Naive thymus-derived CD4-positive, alpha-beta T cell (primary cell): Measurements from ENCODE around the gene KLK3. TPM values are rescaled to one million over a fixed set of nuclear protein-coding genes. Genes with fewer than 3 reads are reported as not detected.

Experiments
- ATAC-seq: fragments of 150-1000 bp; cut with Tn5 transposase; 2 replicates; pipeline ENCODE4 v1.10.0; 2021; ENCODE audit warnings: mild to moderate bottlenecking, moderate library complexity
- CTCF ChIA-PET: fragments of 350-600 bp; sonication (Branson Sonifier 250); formaldehyde crosslinking; loops from one replicate; lab custom pipeline; 2021; ENCODE audit warnings: antibody characterized with exemption; lab: Charles Lee
- POLR2A ChIA-PET: fragments of 350-600 bp; sonication (Branson Sonifier 250); formaldehyde crosslinking; loops from one replicate; lab custom pipeline; 2021; ENCODE audit warnings: antibody characterized with exemption, inconsistent platforms; lab: Charles Lee
- DNase-seq, 9 donors: peaks; one replicate each; pipeline versions ENCODE4 v3.0.0 to v3.0.0-alpha.2; 2020 to 2022; ENCODE audit warnings: mixed read lengths in 1 of 9
- H3K27ac ChIP-seq: one replicate; pipeline ENCODE4 v1.7.0; 2013; ENCODE audit warnings: mild to moderate bottlenecking, low read depth, low read length, moderate library complexity
- H3K27me3 ChIP-seq, 2 donors: one replicate each; pipeline ENCODE4 v1.7.0; 2013; ENCODE audit warnings: low read length in 2 of 2, mild to moderate bottlenecking in 2 of 2, moderate library complexity in 2 of 2; ENCODE audit not compliant: control insufficient read depth in 2 of 2, insufficient read depth in 2 of 2
- H3K36me3 ChIP-seq, 3 experiments: 1 replicate in 2 of 3; 2 replicates in 1 of 3; pipeline ENCODE4 v1.7.0; 2013; ENCODE audit warnings: low read length in 3 of 3, mild to moderate bottlenecking in 3 of 3, moderate library complexity in 1 of 3; ENCODE audit not compliant: insufficient read depth in 3 of 3, control insufficient read depth in 2 of 3
- H3K4me1 ChIP-seq, 2 donors: one replicate each; pipeline ENCODE4 v1.7.0; 2013; ENCODE audit warnings: low read length in 2 of 2, mild to moderate bottlenecking in 2 of 2, moderate library complexity in 1 of 2; ENCODE audit not compliant: control insufficient read depth in 2 of 2, insufficient read depth in 2 of 2
- H3K4me3 ChIP-seq: 2 replicates; pipeline ENCODE4 v1.7.0; 2013; ENCODE audit warnings: mild to moderate bottlenecking, low read length
- H3K9me3 ChIP-seq, 3 experiments: 1 replicate in 2 of 3; 2 replicates in 1 of 3; pipeline ENCODE4 v1.7.0; 2013; ENCODE audit warnings: low read length in 3 of 3; ENCODE audit not compliant: control insufficient read depth in 2 of 3
- H3K27ac Mint-ChIP-seq, 9 donors: one replicate each; pipeline ENCODE4 v1.8.0; 2020 to 2022; ENCODE audit warnings: mixed read lengths in 9 of 9, mild to moderate bottlenecking in 8 of 9, moderate library complexity in 5 of 9, inconsistent platforms in 2 of 9
- H3K27me3 Mint-ChIP-seq, 5 donors: one replicate each; pipeline ENCODE4 v1.8.0; 2021 to 2022; ENCODE audit warnings: mixed read lengths in 5 of 5, mild to moderate bottlenecking in 1 of 5
- H3K36me3 Mint-ChIP-seq, 5 donors: one replicate each; pipeline ENCODE4 v1.8.0; 2020 to 2022; ENCODE audit warnings: mixed read lengths in 5 of 5, mild to moderate bottlenecking in 3 of 5, inconsistent platforms in 1 of 5
- H3K4me1 Mint-ChIP-seq, 7 donors: one replicate each; pipeline ENCODE4 v1.8.0; 2020 to 2022; ENCODE audit warnings: mixed read lengths in 7 of 7, mild to moderate bottlenecking in 3 of 7, inconsistent platforms in 1 of 7
- H3K4me3 Mint-ChIP-seq, 10 donors: one replicate each; pipeline ENCODE4 v1.8.0; 2020 to 2022; ENCODE audit warnings: mild to moderate bottlenecking in 10 of 10, mixed read lengths in 10 of 10, moderate library complexity in 6 of 10, inconsistent platforms in 2 of 10
- H3K9me3 Mint-ChIP-seq, 11 donors: one replicate each; pipeline ENCODE4 v1.8.0; 2020 to 2022; ENCODE audit warnings: mixed read lengths in 11 of 11, mild to moderate bottlenecking in 4 of 11, inconsistent platforms in 1 of 11, moderate library complexity in 1 of 11
- intact Hi-C, 2 donors: fragments of 100-400 bp; cut with micrococcal nuclease; formaldehyde crosslinking; loops; one replicate each; pipeline ENCODE4 v1.15.1; 2023
- polyA plus RNA-seq, 2 donors: library from polyadenylated mRNA; unstranded; fragments of 300-500 nt; fragmentation: Illumina TruSeq; gene quantifications; one replicate each; pipeline ENCODE4 v1.2.3, GENCODE V29; 2021
- total RNA-seq, 6 experiments: library from RNA in 5 of 6; stranded (reverse) in 5 of 6; gene quantifications; 1 replicate in 5 of 6; 2 replicates in 1 of 6; pipeline ENCODE4 v1.2.3 and lab custom pipeline; 2021 to 2026

Gene KLK3
- total and polyA plus RNA-seq, 7 experiments from 2014 or later: not detected

DNA sequence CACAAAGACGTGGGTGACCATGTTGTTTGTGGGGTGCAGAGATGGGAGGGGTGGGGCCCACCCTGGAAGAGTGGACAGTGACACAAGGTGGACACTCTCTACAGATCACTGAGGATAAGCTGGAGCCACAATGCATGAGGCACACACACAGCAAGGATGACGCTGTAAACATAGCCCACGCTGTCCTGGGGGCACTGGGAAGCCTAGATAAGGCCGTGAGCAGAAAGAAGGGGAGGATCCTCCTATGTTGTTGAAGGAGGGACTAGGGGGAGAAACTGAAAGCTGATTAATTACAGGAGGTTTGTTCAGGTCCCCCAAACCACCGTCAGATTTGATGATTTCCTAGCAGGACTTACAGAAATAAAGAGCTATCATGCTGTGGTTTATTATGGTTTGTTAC, 24.1 kb downstream of the KLK3 start:
- peaks cover 25 to 53% (median 34%) of the 10 kb centered on the region in 5 donors for H3K27me3 Mint-ChIP-seq
- ChIA-PET POLR2A (no interaction called here), CTCF (no interaction called here)

DNA sequence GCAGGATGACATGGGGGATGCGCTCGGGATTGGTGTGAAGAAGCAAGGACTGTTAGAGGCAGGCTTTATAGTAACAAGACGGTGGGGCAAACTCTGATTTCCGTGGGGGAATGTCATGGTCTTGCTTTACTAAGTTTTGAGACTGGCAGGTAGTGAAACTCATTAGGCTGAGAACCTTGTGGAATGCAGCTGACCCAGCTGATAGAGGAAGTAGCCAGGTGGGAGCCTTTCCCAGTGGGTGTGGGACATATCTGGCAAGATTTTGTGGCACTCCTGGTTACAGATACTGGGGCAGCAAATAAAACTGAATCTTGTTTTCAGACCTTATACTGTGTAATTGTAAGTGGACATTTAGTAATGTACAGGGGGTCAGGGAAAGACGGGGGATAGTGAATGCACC, 25.5 kb downstream of the KLK3 start:
- Mint-ChIP-seq H3K4me3 (no peak overlapping the region), H3K9me3 (peaks cover 0 to 2% (median 0%) of the 10 kb centered on the region in 11 donors), H3K36me3 (no peaks in the 10 kb centered on the region), H3K4me1 (peaks cover 0 to 2% (median 0%) of the 10 kb centered on the region in 7 donors), H3K27me3 (peaks cover 26 to 61% (median 36%) of the 10 kb centered on the region in 5 donors), H3K27ac (no peak overlapping the region)
- H3K27ac ChIP-seq: no peak overlapping the region
- H3K4me3 ChIP-seq: no peak overlapping the region
- ChIA-PET CTCF (no interaction called here), POLR2A (no interaction called here)
- H3K27me3 ChIP-seq: peaks cover 0 to 3% of the 10 kb centered on the region in 2 donors
- H3K36me3 ChIP-seq: no peaks in the 10 kb centered on the region
- ATAC-seq (no peak), DNase-seq (no peak)
- H3K4me1 ChIP-seq: no peaks in the 10 kb centered on the region
- H3K9me3 ChIP-seq: no peaks in the 10 kb centered on the region
- intact Hi-C loops: no loop called here

More for the DNA sequence above, 24.1 kb downstream of the KLK3 start:
- Mint-ChIP-seq H3K27ac (no peak overlapping the region), H3K4me3 (no peak overlapping the region), H3K9me3 (peaks cover 0 to 2% (median 0%) of the 10 kb centered on the region in 11 donors), H3K36me3 (no peaks in the 10 kb centered on the region), H3K4me1 (peaks cover 0 to 2% (median 0%) of the 10 kb centered on the region in 7 donors)
- no peak overlapping the region for H3K27ac ChIP-seq
- no peak overlapping the region for H3K4me3 ChIP-seq
- no peaks in the 10 kb centered on the region for H3K27me3 ChIP-seq
- no peaks in the 10 kb centered on the region for H3K9me3 ChIP-seq
- H3K36me3 ChIP-seq: no peaks in the 10 kb centered on the region
- DNase-seq (no peak), ATAC-seq (no peak)
- H3K4me1 ChIP-seq: no peaks in the 10 kb centered on the region
- intact Hi-C loops: no loop called here

DNA sequence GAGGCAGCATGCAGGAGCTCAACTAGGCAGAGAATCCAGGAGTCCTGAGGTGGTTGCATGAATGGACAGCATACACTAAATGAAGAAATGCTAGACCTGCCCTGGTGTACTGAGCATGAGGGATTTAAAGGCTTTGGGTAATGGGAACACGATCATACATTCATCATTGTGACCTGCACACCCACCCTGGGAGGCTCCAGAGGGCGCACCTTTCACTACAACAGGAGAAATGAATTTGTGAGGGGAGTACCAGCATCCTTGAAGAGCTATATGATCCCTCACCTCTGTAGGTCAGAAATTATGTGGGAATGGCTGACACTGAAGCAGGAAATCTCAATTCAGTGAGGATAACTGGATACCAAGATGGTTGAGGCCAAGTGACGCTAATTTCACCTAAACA, 27.5 kb downstream of the KLK3 start:
- Histone ChIP-seq H3K27me3 (peaks cover 0 to 3% of the 10 kb centered on the region in 2 donors), H3K4me1 (no peaks in the 10 kb centered on the region), H3K4me3 (no peak overlapping the region), H3K9me3 (no peaks in the 10 kb centered on the region), H3K36me3 (no peaks in the 10 kb centered on the region), H3K27ac (no peak overlapping the region)
- Mint-ChIP-seq H3K36me3 (no peaks in the 10 kb centered on the region), H3K4me3 (no peak overlapping the region), H3K27me3 (peaks cover 28 to 80% (median 47%) of the 10 kb centered on the region in 5 donors), H3K4me1 (peaks cover 0 to under 1% (median 0%) of the 10 kb centered on the region in 7 donors), H3K27ac (no peak overlapping the region), H3K9me3 (peaks cover 0 to 2% (median 0%) of the 10 kb centered on the region in 11 donors)
- DNase-seq (no peak), ATAC-seq (no peak)
- ChIA-PET CTCF (no interaction called here), POLR2A (no interaction called here)
- intact Hi-C loops: no loop called here

DNA sequence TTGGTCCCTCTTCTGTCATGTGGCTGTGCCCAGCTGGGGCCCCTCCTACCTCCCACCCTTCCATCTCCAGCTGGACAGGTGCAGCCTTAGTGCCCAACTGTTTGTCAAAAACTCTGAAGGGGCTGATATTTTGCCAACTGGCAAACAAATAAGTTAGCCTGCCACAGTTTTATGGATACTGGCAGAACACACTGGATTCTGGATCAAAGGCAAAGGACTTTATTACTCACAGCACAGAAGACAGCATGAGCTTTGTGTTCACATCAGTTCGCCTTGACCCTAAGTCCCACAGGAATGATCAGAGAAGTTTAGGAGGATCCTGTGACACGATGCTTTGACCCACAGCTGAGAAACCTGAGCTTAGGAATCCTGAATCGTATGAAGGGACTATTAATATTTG, 34.9 kb downstream of the KLK3 start:
- ATAC-seq (no peak), DNase-seq (no peak)
- H3K27me3 ChIP-seq: peaks cover 0 to 3% of the 10 kb centered on the region in 2 donors
- Mint-ChIP-seq H3K36me3 (no peaks in the 10 kb centered on the region), H3K27me3 (peaks cover 9 to 83% (median 48%) of the 10 kb centered on the region in 5 donors), H3K27ac (no peak overlapping the region), H3K4me3 (no peak overlapping the region), H3K4me1 (no peaks in the 10 kb centered on the region), H3K9me3 (peaks cover 0 to 12% (median 2%) of the 10 kb centered on the region in 11 donors)
- H3K4me3 ChIP-seq: no peak overlapping the region
- H3K9me3 ChIP-seq: peaks cover 0 to 4% (median 0%) of the 10 kb centered on the region in 3 experiments
- no peaks in the 10 kb centered on the region for H3K36me3 ChIP-seq
- no peak overlapping the region for H3K27ac ChIP-seq
- ChIA-PET CTCF (no interaction called here), POLR2A (no interaction called here)
- no peaks in the 10 kb centered on the region for H3K4me1 ChIP-seq
- intact Hi-C loops: no loop called here

DNA sequence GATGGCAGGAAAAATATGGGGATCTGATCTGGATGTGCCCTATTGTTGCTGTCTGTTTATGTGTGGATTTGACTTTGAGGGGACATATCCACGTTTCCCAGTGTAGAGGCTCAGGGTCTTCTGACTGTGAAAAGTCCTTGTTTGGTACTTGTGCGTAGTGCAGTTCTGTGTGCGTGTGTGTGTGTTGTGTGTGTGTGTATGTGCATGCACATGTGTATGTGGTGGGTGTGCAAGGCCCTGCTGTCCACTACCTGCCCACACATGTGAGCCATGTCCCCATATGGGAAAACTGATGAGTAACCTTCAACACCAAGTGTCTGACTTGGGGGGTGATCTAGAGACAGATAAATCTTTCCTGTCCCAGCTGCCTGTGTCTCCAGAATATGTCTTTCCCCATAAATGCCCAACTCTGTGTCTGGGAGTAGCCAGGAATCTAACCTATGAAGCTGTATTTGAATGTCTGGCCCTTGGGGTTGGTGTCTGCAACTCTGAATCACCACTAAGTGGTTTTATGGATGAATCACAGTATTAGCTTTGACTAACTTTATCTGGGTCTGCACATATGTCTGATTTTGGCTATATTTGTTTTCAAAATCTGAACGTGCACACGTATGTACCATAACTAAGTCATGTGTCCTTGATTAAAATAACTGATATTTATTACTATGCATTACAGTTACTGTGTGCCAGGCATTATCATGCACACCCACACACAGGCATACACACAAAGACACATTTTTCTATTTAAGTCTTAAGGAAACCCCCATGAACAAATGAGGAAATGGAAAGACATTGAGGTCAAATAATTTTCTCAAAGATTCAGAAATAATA, 35.9 kb downstream of the KLK3 start:
- Histone ChIP-seq H3K4me3 (no peak overlapping the region), H3K27ac (no peak overlapping the region), H3K9me3 (peaks cover 0 to 9% (median 0%) of the 10 kb centered on the region in 3 experiments), H3K4me1 (no peaks in the 10 kb centered on the region), H3K36me3 (no peaks in the 10 kb centered on the region), H3K27me3 (no peaks in the 10 kb centered on the region)
- no peak overlapping the region for H3K4me3 Mint-ChIP-seq
- ATAC-seq (no peak), DNase-seq (no peak)
- H3K4me1 Mint-ChIP-seq: no peaks in the 10 kb centered on the region
- POLR2A ChIA-PET: no interaction called here
- intact Hi-C loops: no loop called here
- peaks cover 0 to 4% (median 0%) of the 10 kb centered on the region in 5 donors for H3K36me3 Mint-ChIP-seq
- peaks cover 9 to 80% (median 41%) of the 10 kb centered on the region in 5 donors for H3K27me3 Mint-ChIP-seq
- H3K9me3 Mint-ChIP-seq: peaks cover 0 to 22% (median 5%) of the 10 kb centered on the region in 11 donors
- CTCF ChIA-PET: no interaction called here
- no peak overlapping the region for H3K27ac Mint-ChIP-seq

- DNase-seq (no peak), ATAC-seq (no peak)
- ChIA-PET POLR2A (no interaction called here), CTCF (no interaction called here)
- Histone ChIP-seq H3K27ac (no peak overlapping the region), H3K9me3 (peaks cover 0 to 9% (median 0%) of the 10 kb centered on the region in 3 experiments), H3K27me3 (no peaks in the 10 kb centered on the region), H3K4me3 (no peak overlapping the region), H3K4me1 (no peaks in the 10 kb centered on the region), H3K36me3 (no peaks in the 10 kb centered on the region)
- H3K4me1 Mint-ChIP-seq: no peaks in the 10 kb centered on the region
- H3K9me3 Mint-ChIP-seq: peaks cover 0 to 23% (median 5%) of the 10 kb centered on the region in 11 donors
- intact Hi-C loops: no loop called here
- peaks cover 9 to 77% (median 38%) of the 10 kb centered on the region in 5 donors for H3K27me3 Mint-ChIP-seq
- no peak overlapping the region for H3K27ac Mint-ChIP-seq
- peaks cover 0 to 4% (median 0%) of the 10 kb centered on the region in 5 donors for H3K36me3 Mint-ChIP-seq
- no peak overlapping the region for H3K4me3 Mint-ChIP-seq
Observed at GRCh38 chr19:50891253-50891625, 36.5 kb downstream of the KLK3 start.
